Fibroblast of skin of left biceps (primary cell): ENCODE results near the gene RMND5B.
"Not testable (repeated sequence)": the region's sequence is repeated elsewhere in the genome, so short reads cannot be mapped to it uniquely, and the experiment has no call there.

Source experiments
- DNase-seq, 2 experiments: peaks; one replicate each; pipeline ENCODE4 v3.0.0-alpha.2; 2013; ENCODE audit warnings: low read depth in 2 of 2

The RMND5B gene, protein sequence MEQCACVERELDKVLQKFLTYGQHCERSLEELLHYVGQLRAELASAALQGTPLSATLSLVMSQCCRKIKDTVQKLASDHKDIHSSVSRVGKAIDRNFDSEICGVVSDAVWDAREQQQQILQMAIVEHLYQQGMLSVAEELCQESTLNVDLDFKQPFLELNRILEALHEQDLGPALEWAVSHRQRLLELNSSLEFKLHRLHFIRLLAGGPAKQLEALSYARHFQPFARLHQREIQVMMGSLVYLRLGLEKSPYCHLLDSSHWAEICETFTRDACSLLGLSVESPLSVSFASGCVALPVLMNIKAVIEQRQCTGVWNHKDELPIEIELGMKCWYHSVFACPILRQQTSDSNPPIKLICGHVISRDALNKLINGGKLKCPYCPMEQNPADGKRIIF

DNA sequence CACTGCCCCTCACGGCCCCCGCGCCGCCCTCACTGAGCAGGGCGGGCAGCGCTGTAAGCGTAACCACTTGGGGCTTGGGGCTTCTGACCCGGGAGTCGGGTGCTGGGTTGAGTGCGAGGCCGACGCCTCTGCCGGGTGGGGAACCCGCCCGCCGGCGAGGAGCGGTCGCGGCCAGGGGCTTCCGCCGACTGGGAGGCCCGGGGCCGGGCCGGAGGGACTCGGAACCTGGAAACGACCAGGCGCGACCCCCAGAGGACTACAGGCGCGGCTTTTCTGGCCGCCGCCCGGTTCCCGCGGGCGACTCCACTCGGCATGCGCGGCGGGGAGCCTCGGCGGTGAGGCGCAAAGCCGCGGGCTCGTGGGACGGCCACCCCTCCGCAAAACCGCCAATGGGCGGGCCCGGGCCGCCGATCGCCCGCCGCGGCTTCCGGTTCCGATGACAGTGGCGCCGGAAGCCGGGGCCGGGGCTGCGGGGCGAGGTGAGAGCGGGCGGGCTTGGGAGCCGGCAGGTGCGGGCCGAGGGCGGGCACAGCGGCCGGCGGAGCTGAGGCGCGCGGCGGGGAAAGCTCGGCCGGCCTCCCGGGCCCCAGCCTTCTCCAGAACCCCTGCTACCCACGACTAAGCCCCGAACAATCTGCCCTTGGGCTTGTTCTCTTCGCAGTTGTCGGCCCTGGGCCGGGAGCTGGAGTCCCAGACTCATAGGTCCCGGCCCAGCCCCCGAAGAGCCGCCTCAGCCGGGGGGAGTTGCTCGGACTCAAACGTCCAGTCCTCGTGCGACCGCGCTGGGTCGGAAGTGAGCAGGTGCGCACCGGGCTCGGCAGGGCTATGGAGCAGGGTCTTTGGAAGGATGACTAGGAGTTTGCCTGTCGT lies at the start of gene RMND5B:
Gene RMND5B, plus strand, starts transcription at position 439 of the 870 bp plus-strand sequence. CDS start 7,106 bp downstream, outside the sequence.
- DNase-seq: peak; percentile 44 to 49

DNA sequence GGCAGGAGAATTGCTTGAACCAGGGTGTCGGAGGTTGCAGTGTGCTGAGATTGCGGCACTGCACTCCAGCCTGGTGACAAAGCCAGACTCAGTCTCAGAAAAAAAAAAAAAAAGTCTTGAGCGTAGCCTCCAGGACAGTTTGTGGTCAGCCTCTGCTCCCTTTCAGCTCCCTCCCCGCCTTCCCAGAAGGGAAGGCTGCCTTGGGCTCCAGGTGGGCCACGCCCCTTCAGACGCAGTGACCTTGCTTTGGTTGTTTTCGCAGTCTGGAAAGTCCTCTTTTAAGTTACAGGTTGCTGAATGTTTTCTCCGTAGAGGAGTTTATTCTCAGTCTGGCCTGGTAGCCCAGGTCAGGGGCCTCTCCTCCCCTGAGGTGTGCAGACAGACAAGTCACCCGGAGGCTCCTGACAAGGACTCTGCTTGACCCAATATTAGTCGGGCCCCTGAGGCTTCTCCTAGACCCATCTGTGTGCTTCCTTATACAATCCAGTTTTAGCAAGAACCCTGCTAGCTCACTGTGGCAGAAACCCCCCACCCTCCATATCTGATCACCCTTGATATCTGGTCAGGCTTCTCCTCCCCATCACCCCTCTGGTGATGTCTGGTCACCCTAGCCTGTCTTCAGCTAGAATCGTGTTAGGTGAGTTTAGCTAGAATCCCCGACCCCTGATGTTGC lies 49.1 kb upstream of the RMND5B start:
- no peak for DNase-seq

DNA sequence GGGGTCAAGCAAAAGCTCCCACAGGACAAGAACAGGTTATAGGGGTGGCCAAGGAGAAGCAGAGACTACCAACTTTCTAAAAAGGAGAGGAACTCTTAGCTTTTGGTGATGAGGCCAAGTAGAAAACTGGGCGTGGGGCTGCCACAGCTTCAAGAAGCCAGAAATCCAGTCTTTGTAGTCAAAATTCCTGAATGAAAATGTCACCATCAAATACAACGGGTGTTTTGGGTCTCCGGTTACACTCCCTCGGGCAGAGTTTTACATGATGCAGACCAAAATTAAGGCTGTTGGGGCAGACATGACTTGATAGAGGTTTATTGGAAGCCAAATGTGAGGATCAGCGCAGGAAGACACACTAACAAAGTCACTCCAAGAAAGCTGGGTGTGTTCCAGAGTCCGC lies 46.9 kb upstream of the RMND5B start:
- DNase-seq: no peak

DNA sequence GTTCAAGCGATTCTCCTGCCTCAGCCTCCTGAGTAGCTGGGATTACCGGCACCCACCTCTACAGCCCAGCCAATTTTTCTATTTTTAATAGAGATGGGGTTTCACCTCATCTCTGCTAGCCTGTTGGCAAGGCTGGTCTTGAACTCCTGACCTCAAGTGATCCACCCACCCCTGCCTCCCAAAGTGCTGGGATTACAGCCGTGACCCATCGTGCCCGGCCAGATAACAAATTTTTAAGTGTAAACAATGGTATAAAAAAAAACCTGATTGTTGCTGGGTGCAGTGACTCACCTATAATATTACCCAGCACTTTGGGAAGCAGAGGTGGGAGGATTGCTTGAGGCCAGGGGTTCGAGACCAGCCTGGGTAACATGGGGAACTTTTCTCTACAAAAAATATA lies 45.5 kb upstream of the RMND5B start:
- DNase-seq: no peak

DNA sequence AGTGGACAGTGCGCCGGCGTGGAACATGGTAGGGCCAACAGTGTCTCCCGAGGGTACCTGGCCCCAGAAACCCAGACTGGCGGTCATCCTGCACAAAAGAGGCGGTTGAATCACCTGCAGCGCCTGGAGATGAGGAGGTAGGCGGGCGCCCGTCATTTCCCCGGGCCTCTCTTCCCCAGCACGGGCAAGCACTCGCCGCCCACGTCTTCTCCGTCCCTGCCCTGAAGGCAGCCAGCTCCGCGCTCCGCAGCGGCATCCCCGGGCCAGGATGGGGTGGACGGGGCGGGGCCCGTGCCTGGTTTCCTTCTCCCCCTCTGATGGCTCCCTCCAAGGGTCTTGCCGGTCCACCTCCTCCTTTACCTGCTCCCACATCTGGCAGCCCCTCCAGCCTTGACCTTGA lies 44.5 kb upstream of the RMND5B start:
- DNase-seq: no peak

DNA sequence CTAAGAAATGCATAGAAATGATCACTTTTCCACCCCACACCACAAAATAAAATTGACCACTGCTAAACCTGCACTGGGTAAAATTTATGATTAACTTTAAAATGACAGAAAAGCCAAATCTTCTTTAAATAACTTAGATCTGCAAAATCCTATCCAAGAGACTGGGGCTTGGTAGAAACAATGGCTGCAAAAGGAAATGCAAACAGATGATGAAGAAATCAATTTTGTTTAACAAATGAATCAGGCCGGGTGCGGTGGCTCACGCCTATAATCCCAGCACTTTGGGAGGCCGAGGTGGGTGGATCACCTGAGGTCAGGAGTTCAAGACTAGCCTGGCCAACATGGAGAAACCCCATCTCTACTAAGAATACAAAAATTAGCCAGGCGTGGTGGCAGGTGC lies 43.6 kb upstream of the RMND5B start:
- DNase-seq: not testable (repeated sequence)

DNA sequence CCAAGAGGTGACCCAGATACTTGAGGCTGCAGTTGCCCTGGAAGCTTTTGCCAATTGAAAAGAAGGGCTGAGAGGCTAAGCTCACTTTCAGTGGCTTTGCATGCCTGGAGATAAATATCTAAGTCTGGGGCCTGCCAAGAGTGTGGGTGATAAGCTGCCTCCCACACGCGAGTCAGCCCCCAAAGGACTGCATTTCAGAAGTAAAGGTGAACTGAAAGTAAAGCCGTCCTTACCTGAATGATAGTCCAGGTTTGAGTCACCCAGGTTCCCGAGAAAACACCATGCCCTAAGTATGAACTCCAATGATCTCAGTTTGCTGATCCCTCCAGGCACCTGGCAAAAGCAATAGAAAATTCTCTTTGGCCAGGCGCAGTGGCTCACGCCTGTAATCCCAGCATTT lies 40.0 kb upstream of the RMND5B start:
- DNase-seq: no peak

DNA sequence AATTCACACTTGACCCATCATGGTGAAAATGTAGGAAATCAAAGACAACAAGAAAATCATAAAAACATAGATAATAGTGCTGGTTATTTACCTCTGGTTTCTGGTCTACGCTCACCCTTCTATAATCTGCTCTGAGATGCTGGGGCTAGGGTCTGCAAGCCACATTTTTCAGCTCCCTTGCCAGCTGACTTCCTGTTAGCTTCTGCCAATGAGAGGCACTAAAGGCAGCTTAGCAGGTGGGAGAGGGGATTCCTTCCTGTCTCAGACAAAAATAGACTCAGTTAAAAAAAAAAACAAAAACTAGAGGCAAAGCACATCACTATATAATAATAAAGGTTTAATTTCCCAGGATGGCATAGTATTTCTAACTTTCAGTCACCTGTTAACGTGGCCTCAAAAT lies 37.7 kb upstream of the RMND5B start:
- DNase-seq: no peak

DNA sequence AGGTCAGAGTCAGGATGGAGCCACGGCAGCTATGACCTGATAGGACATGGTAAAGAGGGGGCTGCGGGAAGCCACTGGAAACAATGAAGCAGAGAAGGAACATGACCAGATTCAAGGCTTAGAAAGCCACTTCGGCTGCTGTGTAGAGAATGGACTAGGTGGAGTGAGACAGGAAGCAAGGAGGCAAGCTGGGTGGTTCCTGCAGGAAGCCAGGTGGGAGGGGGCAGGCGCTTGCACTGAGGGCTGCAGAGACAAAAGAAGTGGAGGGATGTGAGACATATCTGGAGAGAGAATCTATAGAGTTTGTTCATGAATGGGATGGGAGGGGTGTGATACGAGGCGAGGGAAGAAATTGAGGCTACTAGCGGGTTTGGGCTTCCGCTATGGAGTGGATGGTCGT lies 36.5 kb upstream of the RMND5B start:
- DNase-seq: no peak

DNA sequence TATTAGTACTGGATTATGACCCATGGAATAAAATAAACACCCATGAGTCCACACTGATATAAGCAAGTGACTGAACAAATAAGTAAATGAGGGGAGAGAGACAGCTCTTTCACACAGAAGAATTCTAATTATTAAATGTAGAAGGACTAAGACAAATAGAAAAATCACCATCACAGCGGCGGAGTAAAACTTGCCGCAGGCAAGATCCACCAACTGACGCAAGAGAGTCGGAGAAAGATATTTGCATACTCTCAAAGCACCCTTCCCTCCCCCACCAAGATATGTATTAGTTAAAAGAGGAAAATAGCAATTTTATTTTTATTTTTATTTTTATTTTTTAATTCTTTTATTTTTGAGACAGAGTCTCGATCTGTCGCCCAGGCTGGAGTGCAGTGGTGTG lies 32.1 kb upstream of the RMND5B start:
- DNase-seq: no peak

DNA sequence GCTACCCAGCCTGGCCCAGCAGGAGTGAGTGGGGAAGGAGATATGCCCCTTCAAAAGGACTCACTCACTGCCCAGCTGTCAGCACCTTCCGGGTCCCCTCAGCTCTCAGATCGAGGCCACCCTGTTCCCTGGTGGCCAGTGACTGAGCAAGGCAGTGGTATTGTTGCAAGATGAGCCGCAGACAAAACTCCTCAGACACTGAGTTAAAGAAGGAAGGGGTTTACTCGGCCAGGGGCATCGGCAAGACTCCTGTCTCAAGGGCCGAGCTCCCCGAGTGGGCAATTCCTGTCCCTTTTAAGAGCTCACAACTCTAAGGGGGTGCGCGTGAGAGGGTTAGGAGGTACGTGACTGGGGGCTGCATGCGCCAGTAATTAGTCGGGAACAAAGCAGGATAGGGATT lies 27.2 kb upstream of the RMND5B start:
- no peak for DNase-seq

DNA sequence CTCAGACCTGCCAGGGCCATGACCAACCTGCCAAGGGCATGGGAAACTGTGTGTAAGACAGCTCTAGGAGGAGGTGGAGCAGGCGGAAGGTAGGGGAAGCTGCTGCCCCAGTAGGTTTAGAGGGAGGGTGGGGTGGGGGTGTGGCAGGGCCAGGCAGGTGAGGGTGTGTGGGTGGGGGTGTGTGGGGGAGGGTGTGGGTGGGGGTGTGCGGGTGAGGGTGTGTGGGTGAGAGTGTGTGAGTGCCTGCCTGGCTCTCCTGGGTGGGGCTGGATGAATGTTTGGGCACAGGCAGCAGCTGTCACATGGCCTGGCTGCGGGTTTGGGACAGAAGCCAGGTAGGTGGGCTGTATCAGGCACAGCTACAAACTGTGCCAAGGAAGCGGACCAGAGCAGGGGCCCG lies 26.3 kb upstream of the RMND5B start:
- no peak for DNase-seq

DNA sequence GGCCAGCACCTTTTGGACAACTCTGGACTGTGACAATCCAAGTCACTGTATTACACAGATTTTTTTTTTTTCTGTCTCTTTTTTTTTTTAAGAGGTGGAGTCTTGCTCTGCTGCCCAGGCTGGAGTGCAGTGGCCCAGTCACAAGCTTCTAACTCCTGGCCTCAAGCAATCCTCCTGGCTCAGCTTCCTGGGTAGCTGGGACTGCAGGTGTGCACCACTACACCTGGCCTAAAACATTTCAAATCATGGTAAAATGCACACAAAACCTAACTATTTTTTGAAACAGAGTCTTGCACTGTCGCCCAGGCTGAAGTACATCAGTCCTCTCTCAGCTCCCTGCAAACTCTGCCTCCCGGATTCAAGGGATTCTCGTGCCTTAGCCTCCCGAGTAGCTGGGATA lies 24.7 kb upstream of the RMND5B start:
- DNase-seq: no peak

DNA sequence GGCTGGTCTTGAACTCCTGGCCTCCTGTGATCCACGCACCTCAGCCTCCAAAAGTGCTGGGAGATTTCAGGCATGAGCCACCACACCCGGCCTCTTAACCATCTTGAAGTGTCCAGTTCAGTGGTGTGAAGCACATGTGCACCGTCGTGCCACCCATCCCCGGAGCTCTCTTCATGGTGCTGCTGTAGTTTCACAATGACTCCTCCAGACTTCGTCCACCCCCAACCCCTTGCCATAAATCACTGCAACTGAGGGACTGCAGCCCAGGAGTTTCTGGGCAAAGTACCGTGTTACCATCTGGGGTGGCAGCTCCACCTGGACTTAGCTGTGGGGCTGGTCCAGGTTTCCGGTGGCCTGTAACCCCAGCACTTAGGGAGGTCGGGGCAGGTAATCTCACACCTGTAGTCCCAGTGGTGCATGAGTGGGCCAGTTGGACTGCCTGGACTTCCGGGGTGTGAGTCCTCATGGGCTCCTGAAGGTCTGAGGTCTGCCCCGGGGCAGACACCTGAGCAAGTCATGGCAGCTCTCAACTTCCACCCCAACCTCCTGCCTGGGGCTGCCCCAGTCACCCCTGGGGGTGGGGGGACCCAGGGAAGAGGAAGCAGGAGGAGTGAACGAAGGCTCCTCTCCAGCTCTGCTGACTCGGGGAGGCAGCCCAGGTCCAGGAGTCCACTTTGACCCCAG lies 24.1 kb upstream of the RMND5B start:
- DNase-seq: no peak

DNA sequence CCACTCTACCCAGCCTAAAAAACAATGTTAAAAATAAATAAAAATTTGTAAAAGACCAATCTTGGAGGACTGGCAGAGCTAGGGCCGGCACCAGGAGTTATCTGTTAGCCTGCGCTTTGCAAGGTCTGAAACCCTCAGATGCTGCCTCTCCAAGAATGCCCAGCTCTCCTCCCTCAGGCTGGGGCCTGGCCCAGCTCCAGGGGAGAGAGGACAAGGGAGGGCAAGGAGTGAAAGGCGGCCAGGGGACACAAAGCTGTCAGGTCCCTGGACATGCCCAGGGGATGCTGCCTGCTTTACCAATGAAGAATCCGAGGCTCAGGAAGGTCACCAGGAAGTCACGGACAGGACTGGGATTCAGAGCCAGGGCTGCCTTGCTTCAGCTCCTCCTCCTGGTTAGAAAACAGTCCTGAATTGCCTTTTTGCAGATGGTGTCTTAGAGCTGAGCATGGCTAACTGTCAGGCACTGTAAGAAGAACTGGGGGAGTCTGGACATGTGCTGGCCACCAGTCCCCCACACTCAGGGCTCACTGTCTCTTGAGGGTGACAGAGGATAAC lies 23.0 kb upstream of the RMND5B start:
- DNase-seq: no peak

DNA sequence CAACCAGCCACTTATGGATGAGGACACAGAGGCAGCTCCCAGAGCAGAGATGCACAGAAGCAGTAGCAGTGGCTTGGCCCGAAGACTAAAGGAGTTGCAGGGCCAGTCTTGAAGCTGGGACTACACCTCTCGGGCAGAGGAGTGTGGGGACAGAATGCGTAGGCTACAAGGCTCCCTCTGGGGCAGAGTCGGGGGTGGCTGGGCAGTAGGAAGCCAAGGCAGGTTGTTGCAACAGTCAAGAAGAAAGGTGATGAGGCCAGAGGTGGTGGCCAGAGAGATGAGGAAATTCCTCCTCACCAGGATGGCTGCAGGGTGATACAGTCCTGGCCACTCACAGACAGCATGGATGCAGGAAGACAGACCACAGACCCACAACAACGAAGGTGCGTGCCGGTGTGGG lies 22.4 kb upstream of the RMND5B start:
- DNase-seq: no peak

DNA sequence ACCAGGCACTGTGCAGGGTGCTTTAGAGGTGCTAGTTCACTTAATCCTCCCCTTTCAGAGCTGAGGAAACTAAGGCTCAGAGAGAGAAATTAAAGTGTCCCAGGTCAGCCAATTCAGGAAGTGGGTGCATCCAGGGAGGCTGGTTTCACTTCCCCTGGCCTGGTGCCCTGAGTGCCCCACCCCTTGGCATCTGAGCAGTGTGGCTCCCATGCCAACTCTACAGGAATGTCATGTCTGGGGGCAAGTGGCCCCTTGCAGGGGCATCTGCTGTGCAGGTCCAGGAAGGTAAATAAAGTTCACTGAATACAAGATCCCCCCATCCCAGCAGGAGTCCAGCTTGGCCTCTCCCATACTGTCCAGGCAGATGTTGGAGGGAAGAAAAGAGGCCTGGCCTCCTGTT lies 21.8 kb upstream of the RMND5B start:
- no peak for DNase-seq

DNA sequence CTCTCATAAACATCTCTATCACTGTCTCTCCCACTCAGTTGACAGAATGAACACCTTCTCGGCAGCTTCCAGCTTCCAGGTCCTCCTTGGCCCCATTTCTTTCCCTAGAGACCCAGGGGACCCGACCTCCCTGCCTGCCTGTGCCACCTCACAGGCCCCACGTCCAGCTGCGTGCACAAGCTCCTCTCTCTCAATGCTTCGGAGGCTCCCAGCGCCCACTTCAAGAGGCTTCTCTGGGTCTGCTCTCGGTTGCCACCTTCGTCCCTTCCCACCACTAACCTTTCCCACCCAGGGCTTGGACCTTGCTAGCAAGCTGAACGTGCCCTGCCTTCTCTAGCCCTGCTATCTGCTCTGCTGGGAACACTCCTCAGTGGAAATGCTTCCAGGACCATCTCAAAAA lies 20.3 kb upstream of the RMND5B start:
- no peak for DNase-seq

DNA sequence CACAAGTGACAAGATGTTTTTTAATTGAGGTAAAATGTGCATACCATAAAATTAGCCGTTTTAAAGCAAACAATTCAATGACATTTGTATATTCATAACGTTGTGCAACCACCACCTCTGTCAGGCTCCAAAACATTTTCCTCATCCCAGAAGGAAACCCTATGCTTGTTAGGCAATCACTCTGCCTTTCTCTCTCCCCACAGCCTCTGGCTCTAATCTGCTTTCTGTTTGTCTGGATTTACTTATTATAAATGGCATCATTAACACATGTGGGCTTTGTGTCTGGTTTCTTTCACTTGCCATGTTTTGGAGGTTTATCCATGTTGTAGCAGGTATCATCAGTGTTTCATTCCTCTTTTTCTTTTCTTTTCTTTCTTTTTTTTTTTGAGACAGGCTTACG lies 18.9 kb upstream of the RMND5B start:
- DNase-seq: no peak

DNA sequence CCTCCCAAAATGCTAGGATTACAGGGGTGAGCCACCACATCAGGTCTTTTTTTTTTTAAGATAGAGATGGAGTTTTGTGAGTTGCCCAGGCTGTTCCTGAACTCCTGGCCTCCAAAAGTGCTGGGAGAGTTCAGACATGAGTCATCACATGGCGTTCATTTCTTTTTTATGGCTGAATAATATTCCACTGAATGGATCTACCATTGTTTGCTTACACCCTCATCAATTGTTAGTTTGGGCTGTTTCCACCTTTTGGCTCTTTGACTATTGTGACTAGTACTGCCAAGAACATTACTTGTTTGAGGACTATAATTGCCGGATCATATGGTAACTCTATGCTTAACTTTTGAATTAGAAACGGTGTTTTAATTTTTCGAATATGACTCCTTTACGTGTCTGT lies 18.3 kb upstream of the RMND5B start:
- no peak for DNase-seq

DNA sequence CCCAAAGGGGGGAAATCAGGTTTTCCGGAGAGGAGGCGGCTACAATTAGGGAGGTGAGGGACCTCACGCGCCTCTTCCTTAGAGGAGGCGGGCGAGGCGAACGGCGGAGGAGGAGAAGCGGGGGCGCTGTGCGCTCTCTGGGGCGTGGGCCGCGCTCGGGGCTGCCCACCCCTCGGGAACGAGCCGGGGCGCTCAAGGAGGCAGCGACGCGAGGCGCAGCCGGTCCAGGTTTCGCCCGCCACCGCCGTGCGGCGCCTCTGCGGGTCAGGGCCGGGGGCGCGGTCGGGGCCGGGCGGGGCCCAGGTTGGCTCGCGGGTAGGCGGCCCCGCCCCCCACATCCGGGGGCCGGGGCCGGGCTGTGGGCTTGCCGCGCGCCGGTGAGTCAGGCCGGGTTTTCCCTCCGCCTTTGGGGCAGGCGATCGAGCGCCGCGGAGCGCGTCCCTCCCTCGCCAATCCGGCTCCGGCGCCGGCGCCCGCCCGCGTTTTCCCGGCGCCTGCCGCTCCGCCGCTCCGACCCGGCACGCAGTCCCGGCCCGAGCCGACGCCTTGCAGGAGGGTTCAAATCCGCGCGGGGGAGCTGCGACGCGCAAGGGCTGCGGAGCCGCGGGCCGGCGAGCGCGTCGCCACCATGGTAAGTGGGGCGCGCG lies 17.6 kb upstream of the RMND5B start, which contains the start of gene N4BP3:
Gene N4BP3, plus strand, starts transcription at position 392 of the 647 bp plus-strand sequence. CDS start 6,052 bp downstream, outside the sequence.
- DNase-seq: no peak
